H9 (cell line): ENCODE data around the gene ASPG. TPM values are rescaled to one million over a fixed set of nuclear protein-coding genes. Genes with fewer than 3 reads are reported as not detected.

Experiments
- DNase-seq: peaks from one replicate; pipeline ENCODE4 v3.0.0-alpha.2; 2017
- H2AFZ ChIP-seq: one replicate; pipeline ENCODE4 v1.6.1; 2013; ENCODE audit warnings: mild to moderate bottlenecking, low read length, control low read depth, moderate library complexity
- H2AK5ac ChIP-seq: 2 replicates; pipeline ENCODE4 v1.6.1; 2013; ENCODE audit warnings: low read length, control low read depth, mixed read lengths; ENCODE audit not compliant: insufficient read length
- H2BK120ac ChIP-seq: one replicate; pipeline ENCODE4 v1.6.1; 2013; ENCODE audit warnings: low read depth, mild to moderate bottlenecking, low read length, control low read depth, inconsistent platforms; ENCODE audit not compliant: poor library complexity, severe bottlenecking
- H2BK12ac ChIP-seq: 2 replicates; pipeline ENCODE4 v1.6.1; 2013; ENCODE audit warnings: low read length, control low read depth, mixed read lengths, low read depth; ENCODE audit not compliant: insufficient read length
- H2BK15ac ChIP-seq: 2 replicates; pipeline ENCODE4 v1.6.1; 2013; ENCODE audit warnings: low read depth, low read length, control low read depth
- H2BK20ac ChIP-seq: one replicate; pipeline ENCODE4 v1.6.1; 2013; ENCODE audit warnings: low read depth, mild to moderate bottlenecking, low read length, control low read depth, inconsistent platforms; ENCODE audit not compliant: poor library complexity, severe bottlenecking
- H2BK5ac ChIP-seq: 2 replicates; pipeline ENCODE4 v1.6.1; 2013; ENCODE audit warnings: low read length, control low read depth, mixed read lengths; ENCODE audit not compliant: insufficient read length
- H3K14ac ChIP-seq: 2 replicates; pipeline ENCODE4 v1.6.1; 2013; ENCODE audit warnings: low read length, control low read depth; ENCODE audit not compliant: insufficient read depth
- H3K18ac ChIP-seq: 2 replicates; pipeline ENCODE4 v1.6.1; 2013; ENCODE audit warnings: low read depth, mild to moderate bottlenecking, mixed read lengths, low read length, control low read depth; ENCODE audit not compliant: insufficient read length
- H3K23ac ChIP-seq: 2 replicates; pipeline ENCODE4 v1.6.1; 2013; ENCODE audit warnings: low read length, control low read depth, mixed read lengths, low read depth; ENCODE audit not compliant: insufficient read length
- H3K23me2 ChIP-seq: 2 replicates; pipeline ENCODE4 v1.6.1; 2013; ENCODE audit warnings: low read depth, mild to moderate bottlenecking, mixed read lengths, low read length, control low read depth; ENCODE audit not compliant: insufficient read length, poor library complexity, severe bottlenecking
- H3K27ac ChIP-seq: 2 replicates; pipeline ENCODE4 v1.5.1; 2013; ENCODE audit warnings: low read length, control low read depth, mixed read lengths, low read depth; ENCODE audit not compliant: insufficient read length
- H3K27me3 ChIP-seq: 2 replicates; pipeline ENCODE4 v1.6.1; 2013; ENCODE audit warnings: low read length, control low read depth, inconsistent platforms; ENCODE audit not compliant: insufficient read depth
- H3K4ac ChIP-seq: 2 replicates; pipeline ENCODE4 v1.6.1; 2013; ENCODE audit warnings: low read depth, mild to moderate bottlenecking, control low read depth, inconsistent platforms, low read length, moderate library complexity
- H3K4me1 ChIP-seq: 2 replicates; pipeline ENCODE4 v1.6.1; 2013; ENCODE audit warnings: low read length, control low read depth, inconsistent platforms; ENCODE audit not compliant: insufficient read depth
- H3K4me2 ChIP-seq: 2 replicates; pipeline ENCODE4 v1.6.1; 2013; ENCODE audit warnings: low read length, control low read depth, mixed read lengths; ENCODE audit not compliant: insufficient read length, insufficient read depth
- H3K56ac ChIP-seq: 2 replicates; pipeline ENCODE4 v1.6.1; 2013; ENCODE audit warnings: low read depth, mild to moderate bottlenecking, mixed read lengths, low read length, control low read depth; ENCODE audit not compliant: insufficient read length
- H3K79me1 ChIP-seq: 2 replicates; pipeline ENCODE4 v1.6.1; 2013; ENCODE audit warnings: low read depth, mild to moderate bottlenecking, moderate library complexity, low read length, control low read depth, inconsistent platforms; ENCODE audit not compliant: insufficient read depth, poor library complexity, severe bottlenecking
- H3K79me2 ChIP-seq: 2 replicates; pipeline ENCODE4 v1.6.1; 2013; ENCODE audit warnings: low read length, control low read depth, inconsistent platforms; ENCODE audit not compliant: insufficient read depth
- H3K9ac ChIP-seq: 2 replicates; pipeline ENCODE4 v1.6.1; 2013; ENCODE audit warnings: low read length, control low read depth, mixed read lengths; ENCODE audit not compliant: insufficient read length; ENCODE audit errors: extremely low read depth
- H3K9me3 ChIP-seq: one replicate; pipeline ENCODE4 v1.6.1; 2013; ENCODE audit warnings: low read depth, low read length, inconsistent platforms; ENCODE audit not compliant: control insufficient read depth
- H3T11ph ChIP-seq: one replicate; pipeline ENCODE4 v1.6.1; 2013; ENCODE audit warnings: mild to moderate bottlenecking, low read length, control low read depth, inconsistent platforms
- H4K20me1 ChIP-seq: one replicate; pipeline ENCODE4 v1.6.1; 2013; ENCODE audit not compliant: control insufficient read depth, insufficient read length, insufficient read depth
- H4K5ac ChIP-seq: 2 replicates; pipeline ENCODE4 v1.6.1; 2013; ENCODE audit warnings: low read depth, mild to moderate bottlenecking, mixed read lengths, low read length, control low read depth; ENCODE audit not compliant: insufficient read length
- H4K8ac ChIP-seq: replicated peaks from 2 replicates; pipeline ENCODE4 v1.6.1; 2013; ENCODE audit warnings: low read length, control low read depth, mixed read lengths, low read depth; ENCODE audit not compliant: insufficient read length
- H4K91ac ChIP-seq: 2 replicates; pipeline ENCODE4 v1.6.1; 2013; ENCODE audit warnings: low read depth, mild to moderate bottlenecking, moderate library complexity, mixed read lengths, low read length, control low read depth; ENCODE audit not compliant: insufficient read length
- H3K27ac Mint-ChIP-seq, 3 experiments: 2 replicates in 2 of 3; 3 replicates in 1 of 3; pipeline ENCODE4 v1.8.0; 2020 to 2021; ENCODE audit warnings: mixed read lengths in 3 of 3, mild to moderate bottlenecking in 1 of 3, moderate library complexity in 1 of 3
- H3K27me3 Mint-ChIP-seq: 2 replicates; pipeline ENCODE4 v1.8.0; 2021; ENCODE audit warnings: low read depth, mild to moderate bottlenecking, moderate library complexity, mixed read lengths
- H3K36me3 Mint-ChIP-seq, 3 experiments: 2 replicates in 2 of 3; 3 replicates in 1 of 3; pipeline ENCODE4 v1.8.0; 2020 to 2021; ENCODE audit warnings: low read depth in 3 of 3, mixed read lengths in 3 of 3; ENCODE audit not compliant: insufficient read depth in 1 of 3
- H3K4me1 Mint-ChIP-seq, 2 experiments: 2 replicates each; pipeline ENCODE4 v1.8.0; 2020; ENCODE audit warnings: mixed read lengths in 2 of 2
- H3K4me3 Mint-ChIP-seq, 2 experiments: 2 replicates in 1 of 2; 3 replicates in 1 of 2; pipeline ENCODE4 v1.8.0; 2020 to 2021; ENCODE audit warnings: mild to moderate bottlenecking in 2 of 2, mixed read lengths in 2 of 2, moderate library complexity in 1 of 2
- H3K9me3 Mint-ChIP-seq, 2 experiments: 2 replicates in 1 of 2; 3 replicates in 1 of 2; pipeline ENCODE4 v1.8.0; 2020; ENCODE audit warnings: mild to moderate bottlenecking in 2 of 2, mixed read lengths in 2 of 2, moderate library complexity in 1 of 2
- CTCF ChIP-seq: fragments of 200-600 bp; sonication (generic); conservative IDR thresholded peaks from 3 replicates; pipeline ENCODE4 v1.8.0; 2021; ENCODE audit warnings: antibody characterized with exemption, mild to moderate bottlenecking
- WGBS: extraction: QIAGEN DNeasy Blood & Tissue Kit; methylation state at CpG from one replicate; pipeline ENCODE4 v1.1.7; 2013; ENCODE audit warnings: missing lambda C conversion rate, low lambda C conversion rate, mixed read lengths; ENCODE audit not compliant: insufficient read length; ENCODE audit errors: extremely low coverage; 5-methylcytosine and 5-hydroxymethylcytosine counted together
- total RNA-seq: library from RNA; stranded (reverse); gene quantifications from 2 replicates; pipeline ENCODE4 v1.2.1, GENCODE V29; 2021

Gene ASPG
- total RNA-seq, 1 experiment from 2014 or later, result 0.33 TPM

- H3K18ac ChIP-seq, result no peak overlapping the region
- no peaks in the 10 kb centered on the region for H4K20me1 ChIP-seq
- no peak overlapping the region for H2BK12ac ChIP-seq
- H3K36me3 Mint-ChIP-seq, result no peaks in the 10 kb centered on the region
- H3K27ac ChIP-seq, result no peak overlapping the region
- no peak overlapping the region for H3K23ac ChIP-seq
- H3K9me3 ChIP-seq, result no peaks in the 10 kb centered on the region
- no peak overlapping the region for H3K14ac ChIP-seq
- no peaks in the 10 kb centered on the region for H3K79me2 ChIP-seq
- no peak overlapping the region for H3K56ac ChIP-seq
- TF ChIP-seq CTCF, result no peak
- no peaks in the 10 kb centered on the region for H3K9me3 Mint-ChIP-seq
- no peaks in the 10 kb centered on the region for H3K27me3 ChIP-seq
- H2BK20ac ChIP-seq, result no peak overlapping the region
- no peak overlapping the region for H4K91ac ChIP-seq
- H3K4me3 Mint-ChIP-seq, result no peak overlapping the region
- H3K4me2 ChIP-seq, result no peak overlapping the region
- H4K5ac ChIP-seq, result no peak overlapping the region
- H2AK5ac ChIP-seq, result no peak overlapping the region
- peaks cover 13% of the 10 kb centered on the region for H3K27me3 Mint-ChIP-seq
- H3K4me1 ChIP-seq, result no peaks in the 10 kb centered on the region
- H3K79me1 ChIP-seq, result no peaks in the 10 kb centered on the region
- no peak overlapping the region for H3T11ph ChIP-seq
- no peak overlapping the region for H2AFZ ChIP-seq
- H3K9ac ChIP-seq, result no peak overlapping the region
- H4K8ac ChIP-seq, result no peak overlapping the region
- no peak overlapping the region for H2BK15ac ChIP-seq
- H2BK5ac ChIP-seq, result no peak overlapping the region
- no peak overlapping the region for H3K27ac Mint-ChIP-seq
- no peaks in the 10 kb centered on the region for H3K23me2 ChIP-seq
- peaks cover 6 to 8% of the 10 kb centered on the region in 2 experiments for H3K4me1 Mint-ChIP-seq
- H3K4ac ChIP-seq, result no peak overlapping the region
- no peak for DNase-seq
- H2BK120ac ChIP-seq, result no peak overlapping the region
- no CpG with 5 or more reads among the region's 31 CpGs for WGBS
Observed at GRCh38 chr14:104095426-104096310, 10.2 kb downstream of the ASPG start.
